AG09309 (cell line): ENCODE results near the gene MTCL1.

Experiments used
- DNase-seq: peaks from one replicate; pipeline ENCODE4 v3.0.0-alpha.2; 2010; ENCODE audit warnings: low read depth
- H3K4me3 ChIP-seq: 2 replicates; pipeline ENCODE4 v1.5.1; 2011; ENCODE audit warnings: mild to moderate bottlenecking, low read depth, low read length, moderate library complexity; ENCODE audit not compliant: control insufficient read depth
- TF ChIP-seq, protein P1 (sequence below): IDR thresholded peaks from 2 replicates; pipeline ENCODE4 v1.5.1; 2011; ENCODE audit warnings: mild to moderate bottlenecking, low read depth, low read length, inconsistent platforms; ENCODE audit not compliant: insufficient read depth, control insufficient read depth; ENCODE audit errors: missing control alignments

The MTCL1 gene

DNA sequence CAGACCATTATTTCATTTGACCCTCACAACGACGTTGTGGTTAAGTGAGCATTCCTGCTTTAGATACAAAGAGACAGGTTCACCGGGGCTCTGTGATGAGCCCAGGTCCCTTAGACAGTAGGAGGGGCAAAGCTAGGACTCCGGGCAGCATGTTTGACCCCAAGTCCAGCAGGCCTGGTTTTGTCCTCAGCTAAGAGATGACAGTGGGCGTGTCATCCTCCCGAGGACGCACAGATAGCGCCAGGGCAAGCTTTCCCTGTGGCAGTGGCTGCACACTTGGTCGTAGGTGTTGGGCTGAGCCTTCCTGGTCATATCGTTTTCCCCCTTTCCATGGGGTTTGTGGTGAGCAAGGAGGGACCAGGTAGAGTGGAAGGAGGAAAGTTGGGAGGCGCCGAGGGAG is 76.3 kb downstream of the MTCL1 start:
- TF ChIP-seq, protein P1, sequence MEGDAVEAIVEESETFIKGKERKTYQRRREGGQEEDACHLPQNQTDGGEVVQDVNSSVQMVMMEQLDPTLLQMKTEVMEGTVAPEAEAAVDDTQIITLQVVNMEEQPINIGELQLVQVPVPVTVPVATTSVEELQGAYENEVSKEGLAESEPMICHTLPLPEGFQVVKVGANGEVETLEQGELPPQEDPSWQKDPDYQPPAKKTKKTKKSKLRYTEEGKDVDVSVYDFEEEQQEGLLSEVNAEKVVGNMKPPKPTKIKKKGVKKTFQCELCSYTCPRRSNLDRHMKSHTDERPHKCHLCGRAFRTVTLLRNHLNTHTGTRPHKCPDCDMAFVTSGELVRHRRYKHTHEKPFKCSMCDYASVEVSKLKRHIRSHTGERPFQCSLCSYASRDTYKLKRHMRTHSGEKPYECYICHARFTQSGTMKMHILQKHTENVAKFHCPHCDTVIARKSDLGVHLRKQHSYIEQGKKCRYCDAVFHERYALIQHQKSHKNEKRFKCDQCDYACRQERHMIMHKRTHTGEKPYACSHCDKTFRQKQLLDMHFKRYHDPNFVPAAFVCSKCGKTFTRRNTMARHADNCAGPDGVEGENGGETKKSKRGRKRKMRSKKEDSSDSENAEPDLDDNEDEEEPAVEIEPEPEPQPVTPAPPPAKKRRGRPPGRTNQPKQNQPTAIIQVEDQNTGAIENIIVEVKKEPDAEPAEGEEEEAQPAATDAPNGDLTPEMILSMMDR: no peak
- DNase-seq: no peak
- no peak overlapping the region for H3K4me3 ChIP-seq

DNA sequence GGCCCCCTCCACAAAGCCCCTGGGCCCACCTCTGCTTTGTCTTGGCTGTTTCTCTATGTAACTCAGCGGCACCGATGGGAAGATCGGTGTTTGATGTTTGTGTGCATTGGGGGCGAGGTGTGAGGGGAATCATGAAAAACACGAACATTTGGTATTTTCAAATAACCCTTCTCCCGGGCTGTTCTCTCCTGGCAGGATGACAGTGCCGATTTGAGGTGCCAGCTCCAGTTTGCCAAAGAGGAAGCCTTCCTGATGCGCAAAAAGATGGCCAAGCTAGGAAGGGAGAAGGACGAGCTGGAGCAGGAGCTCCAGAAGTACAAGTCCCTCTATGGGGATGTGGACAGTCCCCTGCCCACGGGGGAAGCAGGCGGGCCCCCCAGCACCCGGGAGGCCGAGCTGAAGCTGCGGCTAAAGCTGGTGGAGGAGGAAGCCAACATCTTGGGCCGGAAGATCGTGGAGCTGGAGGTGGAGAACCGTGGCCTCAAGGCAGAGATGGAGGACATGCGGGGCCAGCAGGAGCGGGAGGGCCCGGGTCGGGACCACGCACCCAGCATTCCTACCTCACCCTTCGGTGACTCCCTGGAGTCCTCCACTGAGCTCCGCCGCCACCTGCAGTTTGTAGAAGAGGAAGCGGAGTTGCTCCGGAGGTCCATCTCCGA is 78.1 kb downstream of the MTCL1 start:
- TF ChIP-seq, protein P1: no peak
- DNase-seq: no peak
- no peak overlapping the region for H3K4me3 ChIP-seq

DNA sequence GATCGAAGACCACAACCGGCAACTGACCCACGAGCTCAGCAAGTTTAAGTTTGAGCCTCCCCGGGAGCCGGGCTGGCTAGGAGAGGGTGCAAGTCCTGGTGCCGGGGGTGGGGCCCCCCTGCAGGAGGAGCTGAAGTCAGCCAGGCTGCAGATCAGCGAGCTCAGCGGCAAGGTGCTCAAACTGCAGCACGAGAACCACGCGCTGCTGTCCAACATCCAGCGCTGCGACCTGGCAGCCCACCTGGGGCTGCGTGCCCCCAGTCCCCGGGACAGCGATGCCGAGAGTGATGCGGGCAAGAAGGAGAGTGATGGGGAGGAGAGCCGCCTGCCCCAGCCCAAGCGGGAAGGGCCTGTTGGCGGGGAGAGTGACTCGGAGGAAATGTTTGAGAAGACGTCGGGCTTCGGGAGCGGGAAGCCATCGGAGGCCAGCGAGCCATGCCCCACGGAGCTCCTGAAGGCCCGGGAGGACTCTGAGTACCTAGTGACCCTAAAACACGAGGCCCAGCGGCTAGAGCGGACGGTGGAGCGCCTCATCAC is 78.7 kb downstream of the MTCL1 start:
- DNase-seq: no peak
- no peak overlapping the region for H3K4me3 ChIP-seq
- TF ChIP-seq, protein P1: no peak

DNA sequence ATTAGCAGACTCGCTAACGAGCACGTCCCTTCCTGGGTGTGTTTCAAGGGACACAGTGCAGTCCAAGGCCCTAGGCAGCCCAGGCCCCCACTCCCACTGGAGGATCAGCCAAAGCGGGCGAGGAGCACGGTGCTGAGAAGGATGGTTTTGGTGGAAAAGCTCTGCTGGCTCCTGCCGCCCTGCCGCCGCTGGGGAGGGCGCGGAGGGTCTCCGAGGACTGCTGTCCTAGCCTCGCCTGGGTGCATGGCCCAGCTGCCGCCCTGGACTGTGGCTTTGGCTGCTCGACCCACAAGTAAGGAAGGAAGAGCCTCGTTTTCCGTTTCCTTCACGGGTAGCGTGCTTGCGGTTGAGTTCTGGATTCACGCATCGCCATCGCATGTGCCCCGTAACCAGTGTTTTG is 79.9 kb downstream of the MTCL1 start:
- TF ChIP-seq, protein P1: no peak
- DNase-seq: no peak

DNA sequence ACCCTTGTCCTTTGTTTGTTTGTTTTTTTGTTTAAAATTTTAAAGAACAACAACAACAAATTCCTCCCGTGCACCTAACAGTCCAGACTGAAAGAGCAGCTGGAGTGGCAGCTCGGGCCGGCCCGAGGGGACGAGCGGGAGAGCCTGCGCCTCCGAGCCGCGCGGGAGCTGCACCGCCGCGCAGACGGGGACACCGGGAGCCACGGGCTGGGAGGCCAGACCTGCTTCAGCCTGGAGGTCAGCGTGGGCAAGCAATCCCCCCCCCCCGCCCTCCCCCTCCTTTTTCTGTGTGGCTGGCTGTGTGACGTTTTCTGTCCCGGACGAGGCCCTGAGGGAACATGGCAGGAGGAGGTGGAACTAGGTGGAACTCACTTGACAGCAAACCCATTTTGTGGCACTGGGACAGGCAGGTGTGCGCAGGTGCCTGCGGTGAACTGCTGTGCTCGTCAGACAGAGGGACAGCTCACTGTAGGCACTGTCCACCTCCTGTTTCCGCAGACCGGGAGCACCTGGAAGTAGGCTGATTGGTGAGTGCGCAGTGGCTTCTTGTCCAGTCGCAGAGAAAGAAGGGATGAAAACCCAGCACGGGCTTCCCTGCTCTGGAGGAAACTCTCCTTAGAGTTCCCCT is 80.6 kb downstream of the MTCL1 start:
- H3K4me3 ChIP-seq: no peak overlapping the region
- DNase-seq: no peak
- TF ChIP-seq, protein P1: no peak

More for the DNA sequence above, 79.9 kb downstream of the MTCL1 start:
- H3K4me3 ChIP-seq: no peak overlapping the region

DNA sequence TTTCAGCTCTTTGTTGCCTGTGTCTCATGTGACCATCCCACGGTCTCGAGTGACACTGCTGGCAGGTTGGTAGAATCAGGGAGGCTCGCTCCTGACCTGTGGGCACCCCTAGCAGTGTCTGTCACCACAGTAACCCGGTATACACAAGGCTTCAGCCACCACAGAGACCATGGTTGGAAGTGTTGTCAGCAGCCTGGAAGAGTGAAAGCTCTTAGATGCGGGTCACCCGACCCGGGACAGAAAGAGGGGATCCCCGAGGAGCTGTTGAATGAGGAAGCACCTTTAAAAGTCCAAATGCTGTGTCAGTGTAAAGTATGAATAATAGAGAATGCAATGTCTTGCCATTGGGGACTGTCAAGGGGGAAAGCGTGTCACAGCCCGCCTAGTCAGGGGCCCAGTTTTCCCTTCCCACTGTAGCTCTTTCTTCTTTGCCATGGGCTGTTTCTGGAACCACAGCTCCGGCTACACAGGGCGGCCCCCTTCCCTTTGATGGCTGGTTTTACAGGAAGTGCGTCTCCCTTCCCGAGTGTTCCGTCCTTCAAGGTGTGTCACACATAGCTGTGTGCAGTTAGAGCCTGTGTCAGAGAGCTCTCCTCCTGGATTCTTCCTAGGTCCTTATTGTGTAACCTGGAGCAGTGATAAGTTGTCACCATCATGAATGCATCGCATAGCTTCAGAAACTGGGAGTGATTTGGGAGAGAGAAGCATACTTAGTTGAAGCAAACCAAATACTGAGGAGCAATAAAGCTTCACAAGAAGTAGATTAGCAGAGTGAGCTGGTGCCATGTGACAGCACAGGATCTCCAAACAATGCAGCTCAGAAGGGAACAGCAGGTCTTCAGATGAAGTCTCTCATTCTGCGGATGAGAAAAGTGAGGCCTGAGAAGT is 81.4 kb downstream of the MTCL1 start:
- no peak overlapping the region for H3K4me3 ChIP-seq
- DNase-seq: no peak
- TF ChIP-seq, protein P1: no peak
